ENCODE results near the gene TMEM238L. TPM values are rescaled to one million over a fixed set of nuclear protein-coding genes. Genes with fewer than 3 reads are reported as not detected.
A peak's percentile ranks its signal among the peaks of the same experiment; 100 is the strongest.
"Not testable (repeated sequence)": the region's sequence is repeated elsewhere in the genome, so short reads cannot be mapped to it uniquely, and the experiment has no call there.

The TMEM238L gene
- not detected in 2 replicates for total RNA-seq
- not detected for polyA plus RNA-seq (2012)

DNA sequence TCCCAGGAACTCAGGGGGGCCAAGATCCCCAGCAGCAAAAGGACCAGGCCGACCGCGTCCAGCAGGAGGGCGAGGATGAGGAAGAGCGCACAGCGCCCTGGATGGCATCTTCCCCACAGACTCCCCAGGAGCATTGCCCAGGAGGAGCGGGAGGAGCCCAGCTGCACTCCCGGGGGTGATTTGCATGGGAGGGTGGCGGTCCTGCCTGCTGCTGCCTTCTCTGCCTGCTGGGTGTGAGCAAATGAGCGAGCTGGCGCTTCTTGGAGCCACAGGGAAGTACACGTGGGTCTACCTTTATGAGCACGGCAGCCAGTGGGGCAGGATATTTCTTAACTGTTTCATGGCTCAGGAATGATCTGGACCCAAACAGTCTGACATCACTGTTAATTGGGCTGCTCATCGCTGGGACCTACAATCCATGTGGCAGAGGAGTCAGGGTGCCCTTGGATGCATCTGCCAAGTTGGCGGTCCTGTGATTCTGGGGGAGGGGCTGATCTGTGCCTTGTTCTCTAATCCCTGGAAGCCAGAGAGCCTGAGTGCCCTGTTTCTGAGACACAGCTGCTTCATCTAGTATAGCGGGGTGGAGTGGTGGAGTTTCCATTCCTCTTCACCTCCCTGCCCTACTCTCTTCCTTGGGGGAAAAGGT is at the start of gene TMEM238L:
Gene TMEM238L (minus strand): TSS at position 270 of the 646 bp plus-strand sequence. CDS start 136 bp downstream, at position 134.
- DNase-seq (ENCODE audit: low read depth) = no peak

DNA sequence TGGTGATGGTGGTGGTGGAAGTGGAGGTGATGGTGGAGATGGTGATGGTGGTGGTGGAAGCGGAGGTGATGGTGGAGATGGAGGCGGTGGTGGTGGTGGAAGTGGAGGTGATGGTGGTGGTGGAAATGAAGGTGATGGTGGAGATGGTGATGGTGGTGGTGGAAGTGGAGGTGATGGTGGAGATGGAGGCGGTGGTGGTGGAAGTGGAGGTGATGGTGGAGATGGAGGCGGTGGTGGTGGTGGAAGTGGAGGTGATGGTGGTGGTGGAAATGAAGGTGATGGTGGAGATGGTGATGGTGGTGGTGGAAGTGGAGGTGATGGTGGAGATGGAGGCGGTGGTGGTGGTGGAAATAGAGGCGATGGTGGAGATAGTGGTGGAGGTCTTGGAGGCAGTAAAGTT is 42.7 kb upstream of the TMEM238L start:
- not testable (repeated sequence) for DNase-seq (ENCODE audit: low read depth)

- DNase-seq (ENCODE audit: low read depth) = no peak
These were observed 41.5 kb upstream of the TMEM238L start for GRCh38 chr17:10845388-10845751.

DNA sequence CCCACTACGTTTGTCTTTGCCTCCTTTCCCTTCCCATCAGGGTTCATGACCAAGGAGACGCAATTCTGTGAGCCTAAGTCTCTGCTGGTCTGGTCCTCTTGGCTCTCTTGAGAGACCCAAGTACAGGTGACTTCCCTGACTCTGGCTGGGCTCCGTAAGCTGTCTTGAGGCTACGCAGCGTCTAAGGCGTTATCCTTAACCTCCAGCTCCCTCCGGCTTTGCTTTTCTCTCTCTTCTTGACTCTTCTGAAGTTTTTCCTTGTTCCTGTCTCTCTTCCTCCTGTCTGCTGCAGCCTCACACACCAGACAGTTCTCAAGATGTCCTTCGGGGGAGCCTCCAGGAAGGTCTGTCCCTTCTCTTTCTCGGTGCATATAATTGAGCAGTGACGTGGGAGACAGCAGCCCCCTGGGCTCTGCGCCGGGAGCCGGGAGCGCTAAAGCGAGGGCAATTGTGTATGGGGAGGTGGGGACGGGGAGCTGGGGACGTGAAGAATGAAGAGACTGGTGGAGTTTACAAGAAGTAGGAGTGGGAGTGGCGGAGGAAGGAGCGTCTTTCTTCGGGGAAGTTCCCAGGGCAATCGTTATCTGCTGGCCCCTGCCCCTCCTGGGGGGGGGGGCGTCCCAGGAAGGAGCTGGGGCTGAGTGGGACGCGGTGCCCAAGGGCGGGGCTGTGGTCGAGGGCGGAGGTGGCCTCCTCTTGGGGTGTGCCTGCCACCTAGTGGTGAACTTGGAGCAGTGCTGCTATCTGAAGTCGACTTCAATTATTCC is 40.9 kb upstream of the TMEM238L start:
- peak; percentile 67 for DNase-seq (ENCODE audit: low read depth)

GRCh38 chr17:10843811-10844210 is 39.9 kb upstream of the TMEM238L start:
- DNase-seq (ENCODE audit: low read depth) = no peak

DNA sequence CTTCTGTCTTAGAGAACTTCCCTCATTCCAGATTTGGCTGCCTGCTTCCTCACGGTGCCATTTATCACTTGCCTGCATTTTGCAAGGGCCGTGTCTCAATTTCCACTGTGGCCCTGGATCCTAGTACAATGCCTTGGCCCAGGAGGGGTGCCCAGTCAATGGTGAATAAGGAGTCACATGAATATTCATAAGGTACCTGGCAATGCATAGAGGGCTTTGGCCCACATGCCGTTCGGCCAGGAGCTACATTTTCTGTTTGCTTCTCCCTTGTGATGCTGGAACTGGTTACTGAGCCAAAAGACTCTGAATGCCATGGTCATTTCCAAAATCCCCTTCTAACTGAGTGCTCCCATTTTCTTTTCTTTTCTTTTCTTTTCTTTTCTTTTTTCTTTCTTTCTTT is 38.8 kb upstream of the TMEM238L start:
- DNase-seq (ENCODE audit: low read depth) = no peak

GRCh38 chr17:10838682-10839081 is 34.8 kb upstream of the TMEM238L start:
- DNase-seq (ENCODE audit: low read depth) = no peak

DNA sequence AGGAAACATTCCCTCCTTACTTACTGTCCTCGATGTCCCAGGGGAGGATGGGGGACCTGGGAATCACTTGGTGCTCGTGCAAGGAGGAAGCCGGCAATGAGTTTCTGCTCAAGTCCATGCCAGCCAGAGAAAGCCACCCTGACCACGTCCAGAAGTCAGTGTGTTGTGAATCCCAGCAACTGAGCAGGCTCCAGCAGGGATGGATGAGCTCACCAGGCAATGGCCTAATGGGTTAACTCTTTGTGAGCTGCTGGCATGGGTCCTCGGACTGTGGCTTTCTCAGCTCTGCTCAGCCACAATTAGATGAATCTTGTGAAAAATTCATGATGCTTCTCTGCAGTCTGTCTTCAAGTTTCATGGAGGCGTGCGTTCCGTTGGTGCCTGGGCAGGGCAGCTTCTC is 34.0 kb upstream of the TMEM238L start, which contains the start of gene PIRT:
Gene PIRT (minus strand): TSS at position 167 of the 400 bp plus-strand sequence. CDS start 12,442 bp downstream, outside the sequence.
- DNase-seq (ENCODE audit: low read depth) = no peak

DNA sequence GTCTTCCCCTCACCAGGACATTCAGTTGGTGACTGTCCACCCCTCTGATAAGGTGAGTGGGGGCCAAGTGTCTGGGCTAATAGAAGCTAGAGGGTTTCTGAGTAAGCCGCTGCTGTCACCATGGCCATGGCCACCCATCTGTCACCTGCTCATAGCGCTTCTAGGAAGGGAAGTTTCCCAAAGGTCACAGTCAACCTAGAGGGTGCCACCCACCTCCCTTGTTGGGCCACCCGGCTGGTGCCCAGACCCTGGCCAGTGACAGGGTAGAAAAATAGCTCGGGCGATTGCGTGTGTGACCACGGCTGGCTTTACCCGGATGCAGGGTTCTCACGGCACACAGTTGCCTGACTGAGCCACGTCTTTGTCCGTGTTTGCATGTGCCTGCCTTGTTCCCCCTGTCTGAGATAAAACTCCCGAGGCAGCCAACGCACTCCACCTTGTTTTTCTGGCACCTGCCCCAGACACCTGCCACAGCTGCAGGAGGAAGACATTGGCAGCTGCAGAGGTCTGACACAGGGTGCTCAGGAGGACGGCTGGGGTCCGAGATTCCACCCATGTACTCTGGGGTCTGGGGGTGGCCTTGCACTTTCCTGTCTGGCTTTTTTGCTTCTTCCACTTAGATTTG is 33.2 kb upstream of the TMEM238L start:
- DNase-seq (ENCODE audit: low read depth) = no peak

GRCh38 chr17:10836145-10836544 is 32.2 kb upstream of the TMEM238L start:
- DNase-seq (ENCODE audit: low read depth) = no peak

DNA sequence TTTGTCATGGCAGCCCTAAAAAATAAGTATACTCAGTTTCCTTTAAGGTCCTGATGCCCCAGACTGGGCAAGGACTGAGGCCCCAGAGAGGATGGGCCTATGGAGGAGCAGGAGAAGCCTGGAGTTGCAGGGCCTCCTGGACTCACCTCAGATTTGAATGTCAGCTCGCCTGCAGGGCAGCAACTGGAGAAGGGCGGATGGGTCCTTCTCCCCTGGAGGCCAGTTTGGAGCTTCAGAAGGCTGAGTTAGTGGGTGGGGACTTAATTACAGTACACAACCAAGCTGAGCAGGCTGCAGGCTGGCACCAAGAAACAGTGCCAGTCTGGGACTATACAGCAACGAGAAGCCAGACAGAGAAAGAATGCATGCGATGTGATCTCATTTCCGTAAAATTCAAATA is 27.8 kb upstream of the TMEM238L start:
- no peak for DNase-seq (ENCODE audit: low read depth)

DNA sequence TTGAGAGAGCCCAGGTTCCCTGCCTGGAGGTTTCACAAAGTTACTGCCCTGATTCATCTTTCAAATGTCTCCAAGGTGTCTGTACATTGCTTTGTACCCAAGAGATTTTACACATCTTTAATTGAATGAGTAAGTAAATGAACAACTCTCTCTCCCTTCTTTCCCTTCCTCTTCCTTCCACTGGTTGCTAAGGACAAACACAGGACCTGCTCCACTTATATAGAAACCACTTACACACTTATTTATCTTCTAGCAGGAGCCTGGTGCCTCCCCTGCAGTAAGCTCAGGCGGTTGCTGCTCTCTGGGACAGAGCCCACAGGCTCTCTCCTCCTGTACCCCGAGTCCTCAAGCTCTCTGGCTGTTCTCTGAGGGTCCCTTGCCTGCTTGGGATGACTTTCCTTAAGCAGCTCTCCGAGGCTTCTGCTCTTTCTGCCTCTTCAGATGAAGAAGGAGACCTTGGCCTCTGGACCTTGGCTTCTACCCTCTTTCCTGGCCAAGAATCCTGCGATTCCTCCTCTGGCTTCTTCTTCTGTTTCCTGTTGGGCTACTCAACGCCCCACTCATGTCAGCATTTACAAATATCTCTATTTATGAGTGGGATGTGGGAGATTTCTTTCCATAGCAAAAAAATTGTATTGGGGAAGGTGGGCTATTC is 24.1 kb upstream of the TMEM238L start:
- DNase-seq (ENCODE audit: low read depth) = no peak

- no peak for DNase-seq (ENCODE audit: low read depth)
These were observed 21.0 kb upstream of the TMEM238L start for GRCh38 chr17:10824874-10825273.

DNA sequence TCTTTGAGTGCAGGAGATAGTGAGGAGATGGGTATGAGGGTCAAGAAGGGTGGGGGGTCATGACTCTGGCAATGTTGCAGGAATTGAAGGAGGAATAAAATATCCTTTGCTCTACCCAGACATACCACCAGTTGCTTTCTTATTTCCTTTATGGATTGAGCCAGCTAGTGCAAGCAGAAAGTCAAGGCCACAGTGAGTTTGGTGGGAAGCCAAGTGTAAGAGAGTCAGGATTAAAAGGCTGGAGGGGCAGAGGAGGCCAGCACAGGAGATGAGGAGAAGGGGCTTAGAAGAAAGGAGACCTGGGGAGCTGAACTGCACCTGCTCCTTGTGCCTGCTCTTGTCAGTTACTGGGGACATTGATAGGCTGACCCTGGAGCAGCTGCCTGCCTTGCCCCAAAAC is 17.9 kb upstream of the TMEM238L start:
- no peak for DNase-seq (ENCODE audit: low read depth)

GRCh38 chr17:10821054-10821453 is 17.2 kb upstream of the TMEM238L start:
- DNase-seq (ENCODE audit: low read depth) = no peak

- peak; percentile 8 for DNase-seq (ENCODE audit: low read depth)
These were observed 11.4 kb upstream of the TMEM238L start for GRCh38 chr17:10815319-10815718.

DNA sequence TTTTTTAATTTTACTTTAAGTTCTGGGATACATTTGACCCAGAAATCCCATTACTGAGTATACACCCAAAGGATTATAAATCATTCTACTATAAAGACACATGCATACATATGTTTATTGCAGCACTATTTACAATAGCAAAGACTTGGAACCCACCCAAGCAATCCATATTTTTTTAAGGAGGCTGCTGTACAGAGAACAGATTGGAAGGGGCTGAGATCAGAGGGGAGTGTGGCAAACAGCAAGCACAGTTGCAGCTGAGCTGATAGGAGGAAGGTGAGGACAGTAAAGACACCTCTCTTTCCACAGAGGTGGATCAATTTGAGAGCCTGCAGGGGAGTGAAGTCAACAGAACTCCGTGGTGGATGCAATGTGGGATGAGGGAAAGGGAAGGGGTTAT is 10.2 kb upstream of the TMEM238L start:
- DNase-seq (ENCODE audit: low read depth) = no peak

- no peak for DNase-seq (ENCODE audit: low read depth)
These were observed 8.8 kb upstream of the TMEM238L start for GRCh38 chr17:10812674-10813073.

- no peak for DNase-seq (ENCODE audit: low read depth)
These were observed 5.7 kb upstream of the TMEM238L start for GRCh38 chr17:10809605-10810004.

GRCh38 chr17:10807704-10808128 is 3.8 kb upstream of the TMEM238L start:
- DNase-seq (ENCODE audit: low read depth) = no peak

- DNase-seq (ENCODE audit: low read depth) = no peak
These were observed 2.8 kb upstream of the TMEM238L start for GRCh38 chr17:10806545-10807262.
